H1 (cell line): ENCODE measurements around the gene SPTBN4. TPM values are rescaled to one million over a fixed set of nuclear protein-coding genes. Genes with fewer than 3 reads are reported as not detected.

ENCODE experiments used
- CHD7 ChIP-seq: fragments of 300-600 bp; sonication (generic); IDR thresholded peaks from 2 replicates; pipeline ENCODE4 v1.7.1; 2012; ENCODE audit warnings: low read length, moderate library complexity, mild to moderate bottlenecking, inconsistent platforms; ENCODE audit not compliant: insufficient replicate concordance
- EZH2 ChIP-seq: fragments of 200-600 bp; sonication (generic); IDR thresholded peaks from 2 replicates; pipeline ENCODE4 v1.7.1; 2012; ENCODE audit warnings: low read depth, mild to moderate bottlenecking, moderate library complexity, low read length, inconsistent platforms; ENCODE audit not compliant: severe bottlenecking
- SP2 ChIP-seq: IDR thresholded peaks from 2 replicates; pipeline ENCODE4 v1.6.1; 2012; ENCODE audit warnings: mild to moderate bottlenecking, low read length, inconsistent platforms
- SUZ12 ChIP-seq: fragments of 200-600 bp; sonication (generic); IDR thresholded peaks from 2 replicates; pipeline ENCODE4 v1.6.1; 2012; ENCODE audit warnings: mild to moderate bottlenecking, inconsistent platforms, low read length, moderate library complexity, mixed read lengths
- polyA plus RNA-seq, 7 experiments: library from polyadenylated mRNA; depleted of rRNA in 3 of 7; stranded (reverse) in 5 of 7; unstranded in 2 of 7; fragments of >200 nt in 5 of 7; fragments of 200-250 nt in 2 of 7; gene quantifications; 1 replicate in 5 of 7; 2 replicates in 1 of 7; 4 replicates in 1 of 7; pipeline versions ENCODE4 v1.2.1 to v1.2.3, GENCODE V29; 2011 to 2013; ENCODE audit warnings: missing spikeins in 2 of 7, mixed read lengths in 2 of 7
- total RNA-seq: library from RNA; stranded (reverse); fragmentation: NEBNext Ultra II Directional; extraction: Animal tissue kit (Norgen Biotek cat#: 25700); gene quantifications from 2 replicates; pipeline ENCODE4 v1.2.1, GENCODE V29; 2021

Gene SPTBN4
- total and polyA plus RNA-seq, 2 of the 8 experiments (the other 6 are each of a cell fraction or from before 2014, with no cell fraction given): 1.9 to 3.0 TPM

GRCh38 chr19:40441719-40442253 lies 25.0 kb upstream of the SPTBN4 start (continued):
- TF ChIP-seq CHD7 (no peak), SUZ12 (no peak), SP2 (no peak), EZH2 (no peak)
